Tibial nerve (tissue), 4 donors: ENCODE data around the gene STX12. TPM values are rescaled to one million over a fixed set of nuclear protein-coding genes. Genes with fewer than 3 reads are reported as not detected.
"Not testable (repeated sequence)": the region's sequence is repeated elsewhere in the genome, so short reads cannot be mapped to it uniquely, and the experiment has no call there.

Experiments used
- DNase-seq, 2 donors: peaks; one replicate each; pipeline ENCODE4 v3.0.0-alpha.2; 2019; ENCODE audit warnings: low spot score in 2 of 2
- H3K27ac ChIP-seq, 4 donors: fragments of 200-600 bp; sonication (generic) in 3 of 4; one replicate each; pipeline ENCODE4 v1.5.1; 2017 to 2019; ENCODE audit warnings: mild to moderate bottlenecking in 1 of 4
- H3K27me3 ChIP-seq, 2 donors: fragments of 200-600 bp; sonication (generic) in 1 of 2; one replicate each; pipeline versions ENCODE4 v1.5.1 to v1.6.0; 2017 to 2019
- H3K36me3 ChIP-seq, 3 donors: fragments of 200-600 bp; sonication (generic); one replicate each; pipeline ENCODE4 v1.5.1; 2018 to 2019
- H3K4me1 ChIP-seq, 4 donors: fragments of 200-600 bp; sonication (generic) in 3 of 4; one replicate each; pipeline ENCODE4 v1.5.1; 2017 to 2019
- H3K4me3 ChIP-seq, 4 donors: fragments of 200-600 bp; sonication (generic) in 3 of 4; one replicate each; pipeline ENCODE4 v1.5.1; 2017 to 2019; ENCODE audit warnings: mild to moderate bottlenecking in 1 of 4, moderate library complexity in 1 of 4
- H3K9me3 ChIP-seq, 4 donors: fragments of 200-600 bp; sonication (generic) in 3 of 4; one replicate each; pipeline ENCODE4 v1.5.1; 2017 to 2019
- CTCF ChIP-seq, 5 experiments: fragments of 200-600 bp in 3 of 5; fragments of 450-650 bp in 2 of 5; sonication (generic) in 3 of 5; IDR thresholded peaks; one replicate each; pipeline ENCODE4 v1.5.1; 2016 to 2019; ENCODE audit warnings: antibody characterized with exemption in 5 of 5, mild to moderate bottlenecking in 3 of 5, moderate library complexity in 2 of 5
- EP300 ChIP-seq, 2 donors: sonication (generic); formaldehyde crosslinking; IDR thresholded peaks; one replicate each; pipeline ENCODE4 v1.6.1; 2017; ENCODE audit warnings: antibody characterized with exemption in 2 of 2, mild to moderate bottlenecking in 1 of 2
- POLR2A ChIP-seq, 2 donors: fragments of 450-650 bp; IDR thresholded peaks; one replicate each; pipeline ENCODE4 v1.6.1; 2017; ENCODE audit warnings: antibody characterized with exemption in 2 of 2, mild to moderate bottlenecking in 2 of 2, moderate library complexity in 2 of 2
- WGBS, 2 donors: methylation state at CpG; one replicate each; pipeline ENCODE4 v1.1.5; 2018; 5-methylcytosine and 5-hydroxymethylcytosine counted together
- total RNA-seq, 4 donors: library from RNA; depleted of rRNA; stranded (reverse); fragments of >200 nt; gene quantifications; one replicate each; pipeline ENCODE4 v1.1.0, GENCODE V29; 2016

The STX12 gene
- total RNA-seq, 4 donors from 2014 or later = 51.6 to 71.0 (median 66.9) TPM

DNA sequence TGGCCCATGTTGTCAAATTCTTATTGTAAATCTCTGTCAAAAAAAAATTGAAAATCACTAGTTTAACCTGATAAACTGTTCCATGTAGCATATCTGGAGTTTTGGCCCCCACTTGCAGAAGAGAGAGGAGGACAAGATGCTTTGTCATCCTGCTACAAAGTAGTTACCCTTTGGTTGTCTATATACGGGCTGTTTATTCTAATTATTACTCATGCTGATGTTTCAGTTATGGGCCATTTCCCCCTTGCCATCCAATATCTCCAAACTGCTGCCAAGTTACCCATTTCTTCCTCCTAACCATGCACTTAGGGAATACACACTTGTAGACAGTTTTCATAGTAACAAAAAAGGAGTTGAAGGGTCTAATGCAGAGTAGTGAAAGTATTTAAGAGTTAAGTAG is 22.6 kb downstream of the STX12 start:
- Histone ChIP-seq H3K36me3 (peaks cover 0 to 92% (median 22%) of the 10 kb centered on the region in 3 donors), H3K9me3 (no peaks in the 10 kb centered on the region), H3K27me3 (no peaks in the 10 kb centered on the region), H3K4me1 (no peaks in the 10 kb centered on the region), H3K4me3 (no peak overlapping the region), H3K27ac (no peak overlapping the region)
- 68 to 71% methylated on average over 1 of the region's 1 CpG for WGBS, 2 donors
- no peak for DNase-seq
- TF ChIP-seq POLR2A (IDR thresholded peaks at IDR 0.05) = no peak
- no peak for TF ChIP-seq CTCF (IDR thresholded peaks at IDR 0.05)
- TF ChIP-seq EP300 (IDR thresholded peaks at IDR 0.05) = no peak

DNA sequence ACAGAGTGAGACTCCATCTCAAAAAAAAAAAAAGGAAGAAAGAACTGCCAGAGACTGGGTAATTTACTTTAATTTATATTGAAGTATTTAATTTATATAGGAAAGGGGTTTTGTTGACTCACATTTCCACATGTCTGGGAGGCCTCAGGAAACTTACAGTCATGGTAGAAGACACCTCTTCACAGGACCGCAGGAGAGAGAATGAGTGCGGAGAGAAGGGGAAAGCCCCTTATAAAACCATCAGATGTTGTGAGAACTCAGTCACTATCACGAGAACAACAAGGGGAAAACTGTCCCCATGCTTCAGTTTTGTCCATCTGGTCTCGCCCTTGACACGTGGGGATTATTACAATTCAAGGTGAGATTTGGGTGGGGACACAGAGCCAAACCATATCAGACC is 31.8 kb downstream of the STX12 start:
- peaks cover 0 to 70% (median 8%) of the 10 kb centered on the region in 3 donors for H3K36me3 ChIP-seq
- DNase-seq = no peak
- TF ChIP-seq CTCF (IDR thresholded peaks at IDR 0.05) = no peak
- no peak for TF ChIP-seq POLR2A (IDR thresholded peaks at IDR 0.05)
- TF ChIP-seq EP300 (IDR thresholded peaks at IDR 0.05) = no peak
- 85 to 93% methylated on average over 5 of the region's 5 CpGs for WGBS, 2 donors
- no peak overlapping the region for H3K4me3 ChIP-seq
- H3K27me3 ChIP-seq = no peaks in the 10 kb centered on the region
- H3K27ac ChIP-seq = no peak overlapping the region
- H3K4me1 ChIP-seq = no peaks in the 10 kb centered on the region
- no peaks in the 10 kb centered on the region for H3K9me3 ChIP-seq

DNA sequence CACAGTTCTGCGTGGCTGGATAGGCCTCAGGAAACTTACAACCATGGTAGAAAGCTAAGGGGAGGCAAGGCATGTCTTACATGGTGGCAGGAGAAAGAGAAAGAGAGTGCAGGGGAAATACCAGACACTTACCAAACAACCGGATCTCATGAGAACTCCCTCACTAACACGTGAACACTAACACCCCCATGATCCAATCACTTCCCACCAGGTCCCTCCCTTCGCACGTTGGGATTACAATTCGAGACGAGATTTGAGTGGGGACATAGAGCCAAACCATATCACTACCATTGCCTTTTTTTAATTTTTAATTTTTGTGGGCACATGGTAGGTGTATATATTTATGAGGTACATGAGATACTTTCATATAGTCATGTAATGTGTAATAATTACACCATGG is 33.7 kb downstream of the STX12 start:
- DNase-seq = no peak
- 91 to 94% methylated on average over 7 of the region's 7 CpGs for WGBS, 2 donors
- TF ChIP-seq POLR2A (IDR thresholded peaks at IDR 0.05) (no peak), EP300 (IDR thresholded peaks at IDR 0.05) (no peak), CTCF (IDR thresholded peaks at IDR 0.05) (no peak)
- H3K27me3 ChIP-seq = no peaks in the 10 kb centered on the region
- no peaks in the 10 kb centered on the region for H3K4me1 ChIP-seq
- H3K27ac ChIP-seq = no peak overlapping the region
- peaks cover 0 to 55% (median 8%) of the 10 kb centered on the region in 3 donors for H3K36me3 ChIP-seq
- H3K9me3 ChIP-seq = no peaks in the 10 kb centered on the region
- no peak overlapping the region for H3K4me3 ChIP-seq

GRCh38 chr1:27807385-27807784 is 34.4 kb downstream of the STX12 start:
- no peak overlapping the region for H3K4me3 ChIP-seq
- H3K4me1 ChIP-seq = no peaks in the 10 kb centered on the region
- no peak for DNase-seq
- peaks cover 0 to 55% (median 8%) of the 10 kb centered on the region in 3 donors for H3K36me3 ChIP-seq
- 75 to 77% methylated on average over 2 of the region's 2 CpGs for WGBS, 2 donors
- H3K27me3 ChIP-seq = no peaks in the 10 kb centered on the region
- H3K27ac ChIP-seq = no peak overlapping the region
- TF ChIP-seq POLR2A (IDR thresholded peaks at IDR 0.05) (no peak), EP300 (IDR thresholded peaks at IDR 0.05) (no peak), CTCF (IDR thresholded peaks at IDR 0.05) (no peak)
- no peaks in the 10 kb centered on the region for H3K9me3 ChIP-seq

GRCh38 chr1:27808131-27808530 is 35.1 kb downstream of the STX12 start:
- WGBS, 2 donors = 93 to 97% methylated on average over 3 of the region's 3 CpGs
- H3K9me3 ChIP-seq, DNase-seq, H3K27ac ChIP-seq, H3K4me3 ChIP-seq, H3K27me3 ChIP-seq, H3K4me1 ChIP-seq: not testable (repeated sequence)
- H3K36me3 ChIP-seq = peaks cover 3 to 55% (median 8%) of the 10 kb centered on the region in 3 donors

DNA sequence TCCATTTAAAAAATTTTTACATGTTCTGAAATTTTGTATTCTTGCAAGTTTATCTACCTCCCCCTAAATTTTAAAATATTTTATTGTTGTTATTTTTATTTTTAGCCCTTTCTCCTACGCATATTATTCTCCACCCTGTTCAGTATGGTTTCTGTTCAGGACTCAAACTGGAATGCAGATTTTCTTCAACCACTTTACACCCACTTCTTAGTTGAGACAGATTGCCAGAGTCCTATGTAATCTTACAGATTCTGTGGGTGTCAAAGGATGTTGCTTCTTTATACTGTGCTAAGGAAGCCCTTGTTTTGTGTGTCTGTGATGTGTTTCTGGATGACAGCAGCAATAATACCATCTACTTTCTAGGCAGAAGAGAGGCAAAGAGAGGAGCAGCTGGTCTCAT is 36.9 kb downstream of the STX12 start:
- Histone ChIP-seq H3K27me3 (no peaks in the 10 kb centered on the region), H3K4me1 (no peaks in the 10 kb centered on the region), H3K4me3 (no peak overlapping the region), H3K9me3 (no peaks in the 10 kb centered on the region), H3K27ac (no peak overlapping the region), H3K36me3 (peaks cover 3 to 55% (median 6%) of the 10 kb centered on the region in 3 donors)
- TF ChIP-seq CTCF (IDR thresholded peaks at IDR 0.05) (no peak), EP300 (IDR thresholded peaks at IDR 0.05) (no peak), POLR2A (IDR thresholded peaks at IDR 0.05) (no peak)
- WGBS, 2 donors = 82% methylated on average over 1 of the region's 1 CpG
- no peak for DNase-seq
